HG03066 (cell line): ENCODE measurements around the gene PRTFDC1.
"Not testable (repeated sequence)": the region's sequence is repeated elsewhere in the genome, so short reads cannot be mapped to it uniquely, and the experiment has no call there.

Experiments used
- ATAC-seq: cut with Tn5 transposase; IDR thresholded peaks from one replicate; pipeline ENCODE4 v1.9.1; 2021; ENCODE audit warnings: low read depth; ENCODE audit not compliant: unreplicated experiment

PRTFDC1 gene

DNA sequence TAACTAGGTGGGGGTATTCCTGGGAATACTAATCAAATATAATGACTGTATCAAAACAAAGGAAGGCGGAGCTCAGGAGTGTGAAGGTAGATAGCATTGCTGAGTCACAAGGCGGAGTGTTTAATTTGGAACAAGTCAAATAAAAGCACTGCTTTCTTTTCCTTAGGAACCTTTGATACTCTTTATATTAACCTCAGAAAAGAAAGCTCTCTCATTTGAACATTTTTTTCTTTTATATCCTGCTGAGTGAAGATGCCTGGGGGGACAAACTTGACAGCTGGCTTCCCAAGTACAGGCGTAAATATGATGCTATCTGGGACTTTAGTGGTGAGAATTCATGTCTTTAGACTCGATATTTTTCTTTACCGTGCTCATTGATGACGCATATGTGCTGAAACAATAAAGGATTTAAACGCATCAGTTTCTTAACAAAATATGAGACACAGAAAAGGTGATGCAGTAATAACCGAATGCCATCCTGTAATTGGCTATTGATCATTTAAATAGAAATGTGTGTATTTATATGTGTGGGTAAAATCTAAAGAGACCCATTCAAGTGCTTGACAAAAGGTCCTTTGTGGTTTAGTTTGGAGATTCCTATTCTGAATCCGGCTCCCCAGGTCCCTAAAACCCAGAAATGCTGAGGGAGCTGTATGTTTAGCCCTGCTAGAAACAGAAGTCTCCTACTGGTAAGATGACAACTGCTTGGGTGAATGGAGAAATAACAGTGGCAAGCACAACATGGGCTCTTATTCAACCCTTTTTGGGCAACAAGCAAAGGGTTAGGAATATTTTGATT lies 102.7 kb downstream of the PRTFDC1 start:
- ATAC-seq = no peak

- no peak for ATAC-seq
Measured at GRCh38 chr10:24849051-24849450, 103.4 kb downstream of the PRTFDC1 start.

DNA sequence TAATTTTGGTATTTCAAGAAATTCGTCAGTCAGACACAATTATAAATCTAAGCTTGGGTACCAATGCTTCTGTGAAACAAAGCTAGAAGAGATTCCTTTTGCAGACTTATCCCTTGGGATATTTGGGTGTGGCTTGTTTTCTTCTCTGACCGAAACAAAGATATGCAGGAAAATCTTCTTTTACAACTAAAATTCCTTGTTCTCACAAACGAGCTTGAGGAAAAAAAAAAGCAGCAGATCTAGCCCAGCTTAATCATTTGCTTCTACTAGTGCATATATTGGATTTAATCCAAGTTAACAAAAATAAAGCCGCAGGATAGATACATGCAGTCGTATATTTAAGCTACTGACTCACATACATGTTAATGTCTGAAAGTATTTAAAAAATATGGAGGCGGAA lies 104.2 kb downstream of the PRTFDC1 start:
- ATAC-seq = no peak

DNA sequence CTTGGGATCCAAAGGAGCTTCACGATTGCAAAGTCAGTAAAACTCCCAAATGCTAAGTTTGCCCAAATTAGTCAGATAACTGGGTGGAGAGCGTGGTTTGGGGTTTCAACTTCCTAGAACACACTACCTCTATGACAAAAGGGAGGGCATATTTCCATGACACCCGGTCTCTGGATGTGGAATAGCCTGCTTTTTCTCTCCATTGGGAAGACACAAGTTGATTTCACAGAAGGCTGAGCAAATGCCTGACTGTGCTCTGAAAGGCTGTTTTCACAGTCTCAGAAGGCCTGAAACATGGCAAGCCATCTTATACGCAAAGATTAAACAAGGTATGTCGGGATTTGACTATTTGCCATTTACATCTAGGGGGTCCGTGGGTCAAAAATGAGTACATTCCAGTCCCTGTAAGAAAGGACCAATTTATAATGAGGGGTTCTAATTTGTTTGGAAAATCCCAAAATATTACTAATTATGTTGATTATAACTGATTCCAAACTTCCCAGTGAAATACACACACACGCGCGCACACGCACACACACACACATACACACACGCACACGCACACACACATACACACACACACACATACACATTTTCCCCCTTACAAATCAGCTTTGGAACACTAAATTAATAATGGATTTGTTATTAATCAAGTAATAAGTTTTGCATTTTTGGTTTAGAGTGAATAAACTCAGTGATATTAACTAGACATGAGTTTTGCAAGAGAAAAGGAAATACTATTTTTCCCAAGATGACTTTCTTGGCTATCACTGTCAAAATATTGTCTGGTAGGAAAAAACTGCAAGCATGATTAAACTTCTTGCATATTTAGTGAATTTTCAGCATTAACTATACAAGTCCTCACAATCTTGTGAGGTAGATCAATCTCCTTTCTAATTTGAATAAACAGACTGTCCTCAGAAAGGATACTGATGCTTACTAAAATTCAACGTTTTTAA lies 105.0 kb downstream of the PRTFDC1 start:
- no peak for ATAC-seq

- ATAC-seq = no peak
Measured at GRCh38 chr10:24844742-24845141, 107.7 kb downstream of the PRTFDC1 start.

- ATAC-seq = no peak
Measured at GRCh38 chr10:24843256-24843655, 109.2 kb downstream of the PRTFDC1 start.

GRCh38 chr10:24842856-24843255 lies 109.5 kb downstream of the PRTFDC1 start:
- no peak for ATAC-seq

DNA sequence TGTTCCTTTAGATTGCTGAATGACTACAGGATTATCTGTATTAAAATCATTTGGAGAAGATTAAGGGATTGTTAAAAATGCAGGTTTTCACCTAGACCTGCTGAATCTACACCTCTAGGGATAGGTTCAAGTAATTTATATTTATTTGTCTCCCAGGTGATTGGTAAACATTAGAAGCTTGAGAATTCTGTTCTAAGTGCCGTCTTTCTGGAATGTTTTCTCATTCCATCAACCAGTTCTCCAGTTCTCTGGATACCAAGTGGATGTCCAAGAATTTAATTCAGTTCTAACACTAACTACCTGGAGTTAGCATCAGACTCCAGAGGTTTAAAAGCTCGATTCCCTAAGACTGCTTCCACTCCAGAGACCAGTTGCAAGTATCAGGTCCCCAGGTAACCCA lies 110.9 kb downstream of the PRTFDC1 start:
- no peak for ATAC-seq

DNA sequence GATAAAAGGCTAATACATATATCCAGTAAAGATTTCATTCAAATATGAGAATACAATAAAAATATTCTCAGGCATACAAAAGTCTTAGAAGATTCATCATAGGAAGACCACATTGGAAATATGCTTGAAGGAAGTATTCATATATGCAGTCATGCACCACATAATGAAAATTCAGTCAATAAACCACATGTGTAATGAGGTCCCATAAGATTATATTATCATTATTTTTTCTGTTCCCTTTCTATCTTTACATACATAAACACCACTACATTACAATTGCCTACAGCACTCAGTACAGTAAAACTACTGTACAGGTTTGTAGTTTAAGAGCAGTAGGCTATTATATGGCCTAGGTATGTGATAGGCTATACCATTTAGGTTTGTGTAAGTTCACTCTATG lies 111.6 kb downstream of the PRTFDC1 start:
- no peak for ATAC-seq

DNA sequence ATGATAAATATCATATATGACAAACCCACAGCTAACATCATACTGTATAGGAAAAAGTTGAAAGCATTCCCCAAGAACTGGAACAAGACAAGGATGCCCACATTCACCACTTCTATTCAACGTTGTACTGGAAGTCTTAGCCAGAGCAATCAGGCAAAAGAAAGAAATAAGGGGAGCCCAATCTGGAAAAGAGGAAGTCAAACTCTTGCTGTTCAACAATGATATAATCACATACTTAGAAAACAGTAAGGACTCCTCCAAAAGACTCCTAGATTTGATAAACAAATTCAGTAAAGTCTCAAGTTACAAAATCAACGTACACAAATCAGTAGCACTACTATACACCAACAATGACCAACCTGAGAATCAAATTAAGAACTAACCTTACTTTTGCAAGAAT lies 114.6 kb downstream of the PRTFDC1 start:
- ATAC-seq = not testable (repeated sequence)

DNA sequence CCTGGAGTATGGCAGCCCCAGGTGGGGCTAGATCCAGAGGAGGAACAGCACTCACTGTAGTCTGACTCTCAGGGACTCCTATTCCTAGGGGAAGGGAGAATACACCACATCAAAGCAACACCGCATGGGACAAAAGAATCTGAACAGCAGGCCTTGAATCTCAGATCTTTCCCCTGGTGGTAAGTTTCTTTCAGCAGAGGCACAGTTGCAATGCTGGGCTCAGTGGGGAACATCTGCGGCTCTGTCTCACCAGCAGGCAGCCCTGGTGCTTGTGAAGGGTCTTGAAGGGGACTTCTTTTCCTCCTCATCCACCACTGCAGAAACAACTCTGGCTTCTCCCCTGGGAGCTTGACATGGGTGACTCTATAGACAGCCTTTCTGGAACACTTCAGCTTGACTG lies 117.5 kb downstream of the PRTFDC1 start:
- no peak for ATAC-seq

DNA sequence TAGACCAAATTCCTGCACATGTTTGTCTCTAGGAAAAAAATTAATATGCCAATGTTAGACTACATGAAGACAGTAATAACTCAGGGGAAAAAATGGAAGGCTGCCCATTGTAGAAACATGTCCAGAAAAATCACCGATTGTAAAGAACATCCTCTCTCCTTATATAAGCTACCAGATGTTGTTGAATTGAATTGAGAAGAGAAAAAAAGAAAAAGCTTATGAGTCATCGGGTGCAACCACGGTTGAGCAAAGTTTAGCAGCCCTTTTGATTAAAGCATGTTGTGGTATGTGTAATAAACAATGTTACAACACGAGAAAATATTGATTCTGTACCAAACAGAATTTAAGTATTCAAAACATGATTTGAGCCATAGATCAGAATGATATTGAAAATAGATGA lies 126.4 kb downstream of the PRTFDC1 start:
- no peak for ATAC-seq

DNA sequence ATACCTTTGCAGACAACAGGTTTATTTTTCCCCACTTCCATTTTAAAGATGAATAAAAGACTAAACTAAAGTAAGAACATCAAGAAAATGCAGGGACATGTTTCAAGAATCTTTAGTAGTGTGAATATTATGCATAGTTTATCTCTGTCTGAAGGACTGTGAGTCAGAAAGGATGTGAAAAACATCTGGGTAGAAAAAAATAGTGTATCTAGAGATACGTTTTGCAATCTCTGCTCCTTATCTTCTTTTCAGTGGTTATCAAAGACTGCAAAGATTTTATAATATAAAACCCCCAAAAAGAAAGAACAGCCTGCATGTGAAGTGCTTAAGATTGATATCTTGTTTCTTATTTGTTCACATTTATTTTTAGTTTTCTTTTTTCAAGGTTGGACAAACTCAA lies 126.9 kb downstream of the PRTFDC1 start:
- ATAC-seq = no peak

GRCh38 chr10:24824536-24824935 lies 127.9 kb downstream of the PRTFDC1 start:
- ATAC-seq = no peak

GRCh38 chr10:24824124-24824523 lies 128.3 kb downstream of the PRTFDC1 start:
- no peak for ATAC-seq

GRCh38 chr10:24822590-24822989 lies 129.8 kb downstream of the PRTFDC1 start:
- peak; percentile 85 for ATAC-seq

- ATAC-seq = no peak
Measured at GRCh38 chr10:24821986-24822385, 130.4 kb downstream of the PRTFDC1 start.

DNA sequence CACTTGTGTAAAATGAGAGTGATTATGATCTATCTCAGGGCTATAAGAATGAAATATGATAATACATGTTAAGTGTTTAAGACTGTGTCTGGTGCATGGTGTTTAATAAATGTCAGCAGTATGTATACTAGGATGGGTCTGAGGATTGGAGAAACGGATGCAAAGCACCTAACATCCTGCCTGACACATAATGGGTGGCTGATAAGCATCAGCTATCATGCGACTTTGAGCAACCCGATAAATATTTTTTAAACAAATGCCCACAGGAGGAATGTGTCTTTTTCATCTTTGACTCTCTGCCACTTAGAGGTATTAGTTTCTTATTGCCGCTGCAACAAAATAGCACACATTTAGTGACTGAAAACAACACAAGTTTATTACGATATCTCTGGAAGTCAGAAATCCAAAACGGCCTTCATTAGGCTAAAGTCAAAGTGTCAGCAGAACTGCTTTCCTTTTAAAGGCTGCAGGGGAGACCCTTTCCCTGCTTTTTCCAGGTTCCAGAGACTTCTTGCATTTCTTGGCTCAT lies 135.5 kb downstream of the PRTFDC1 start:
- ATAC-seq = no peak

GRCh38 chr10:24814568-24815313 lies 137.7 kb downstream of the PRTFDC1 start:
- no peak for ATAC-seq

GRCh38 chr10:24813856-24814255 lies 138.6 kb downstream of the PRTFDC1 start:
- no peak for ATAC-seq

DNA sequence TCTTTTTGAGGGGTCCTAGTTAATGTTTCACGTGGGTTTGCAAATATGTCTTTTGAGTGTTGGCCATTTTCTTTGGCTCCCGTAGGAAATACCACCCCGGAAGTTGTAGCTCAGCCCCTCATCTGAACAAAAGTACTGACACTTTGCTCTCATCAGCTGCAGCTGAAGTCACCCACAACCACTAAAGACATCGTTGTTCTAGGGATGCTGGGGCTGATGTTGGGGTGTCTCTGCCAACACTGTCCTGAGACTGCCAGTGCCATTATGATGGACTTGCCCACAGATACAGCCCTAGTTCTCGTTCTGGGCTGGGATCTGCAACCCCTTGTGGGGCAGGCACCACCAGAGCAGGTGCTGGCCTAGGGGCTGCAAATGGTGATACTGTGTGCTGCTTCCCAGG lies 146.1 kb downstream of the PRTFDC1 start:
- no peak for ATAC-seq
